Colonic mucosa (tissue), 4 donors: Measurements from ENCODE around the gene IMMP2L. TPM values are rescaled to one million over a fixed set of nuclear protein-coding genes. Genes with fewer than 3 reads are reported as not detected.
"Not testable (repeated sequence)": the region's sequence is repeated elsewhere in the genome, so short reads cannot be mapped to it uniquely, and the experiment has no call there.

Experiments
- DNase-seq: peaks from one replicate; pipeline ENCODE4 v3.0.0-alpha.2; 2020
- H3K27ac ChIP-seq: fragments of 200-600 bp; one replicate; pipeline ENCODE4 v1.8.0; 2021
- H3K27me3 ChIP-seq: fragments of 200-600 bp; one replicate; pipeline ENCODE4 v1.8.0; 2021
- H3K36me3 ChIP-seq: fragments of 200-600 bp; one replicate; pipeline ENCODE4 v1.8.0; 2021
- H3K4me1 ChIP-seq: fragments of 200-600 bp; one replicate; pipeline ENCODE4 v1.8.0; 2021; ENCODE audit warnings: mild to moderate bottlenecking
- H3K4me3 ChIP-seq: fragments of 200-600 bp; one replicate; pipeline ENCODE4 v1.8.0; 2021
- H3K9ac ChIP-seq, 2 donors: one replicate each; pipeline ENCODE4 v1.7.0; 2013; ENCODE audit warnings: control low read depth in 2 of 2, low read depth in 2 of 2, low read length in 2 of 2
- H3K9me3 ChIP-seq: fragments of 200-600 bp; one replicate; pipeline ENCODE4 v1.8.0; 2021
- intact Hi-C: fragments of 100-400 bp; cut with DNase I; formaldehyde crosslinking; loops from one replicate; pipeline ENCODE4 v1.14.1; 2022
- total RNA-seq, 2 donors: library from RNA; stranded (reverse); fragmentation: NEBNext Ultra II Directional in 1 of 2; extraction: Animal tissue kit (Norgen Biotek cat#: 25700) in 1 of 2; gene quantifications; one replicate each; pipeline ENCODE4 v1.2.1, GENCODE V29; 2021
- TF ChIP-seq, protein P1 (sequence below): fragments of 200-600 bp; IDR thresholded peaks from one replicate; pipeline ENCODE4 v1.8.0; 2022; ENCODE audit warnings: antibody characterized with exemption, mild to moderate bottlenecking
- donor health status: healthy.
- donor health status: DM: no; HTN: no; CAD: no.
- donor health status: DM: no; HTN: no; CAD: no.

Gene IMMP2L
- total RNA-seq, 2 donors from 2014 or later = 13.4 to 15.4 TPM

DNA sequence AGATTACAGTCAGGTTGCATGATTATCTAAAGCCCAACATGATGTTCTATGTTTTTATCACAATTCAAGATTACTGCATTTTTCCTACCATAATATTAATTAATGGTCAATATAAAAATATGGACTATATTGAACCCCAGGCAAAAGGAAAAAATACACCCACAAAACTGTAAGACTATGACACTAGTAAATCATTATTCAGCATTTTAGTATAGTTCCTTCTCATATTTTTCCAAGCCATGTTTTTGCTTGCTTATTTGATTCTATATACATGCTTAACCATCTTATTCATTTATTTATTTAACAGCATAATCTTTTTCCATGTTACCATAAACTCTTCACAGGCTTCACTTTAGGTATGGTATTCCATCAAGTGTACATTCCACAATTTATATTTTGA lies 101.6 kb downstream of the IMMP2L start:
- Histone ChIP-seq H3K4me3 (no peak overlapping the region), H3K4me1 (no peaks in the 10 kb centered on the region), H3K9me3 (no peaks in the 10 kb centered on the region), H3K9ac (no peak overlapping the region), H3K27me3 (no peaks in the 10 kb centered on the region), H3K36me3 (no peaks in the 10 kb centered on the region), H3K27ac (no peak overlapping the region)
- no peak for DNase-seq
- TF ChIP-seq, protein P1, sequence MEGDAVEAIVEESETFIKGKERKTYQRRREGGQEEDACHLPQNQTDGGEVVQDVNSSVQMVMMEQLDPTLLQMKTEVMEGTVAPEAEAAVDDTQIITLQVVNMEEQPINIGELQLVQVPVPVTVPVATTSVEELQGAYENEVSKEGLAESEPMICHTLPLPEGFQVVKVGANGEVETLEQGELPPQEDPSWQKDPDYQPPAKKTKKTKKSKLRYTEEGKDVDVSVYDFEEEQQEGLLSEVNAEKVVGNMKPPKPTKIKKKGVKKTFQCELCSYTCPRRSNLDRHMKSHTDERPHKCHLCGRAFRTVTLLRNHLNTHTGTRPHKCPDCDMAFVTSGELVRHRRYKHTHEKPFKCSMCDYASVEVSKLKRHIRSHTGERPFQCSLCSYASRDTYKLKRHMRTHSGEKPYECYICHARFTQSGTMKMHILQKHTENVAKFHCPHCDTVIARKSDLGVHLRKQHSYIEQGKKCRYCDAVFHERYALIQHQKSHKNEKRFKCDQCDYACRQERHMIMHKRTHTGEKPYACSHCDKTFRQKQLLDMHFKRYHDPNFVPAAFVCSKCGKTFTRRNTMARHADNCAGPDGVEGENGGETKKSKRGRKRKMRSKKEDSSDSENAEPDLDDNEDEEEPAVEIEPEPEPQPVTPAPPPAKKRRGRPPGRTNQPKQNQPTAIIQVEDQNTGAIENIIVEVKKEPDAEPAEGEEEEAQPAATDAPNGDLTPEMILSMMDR = no peak
- intact Hi-C loops = no loop called here

DNA sequence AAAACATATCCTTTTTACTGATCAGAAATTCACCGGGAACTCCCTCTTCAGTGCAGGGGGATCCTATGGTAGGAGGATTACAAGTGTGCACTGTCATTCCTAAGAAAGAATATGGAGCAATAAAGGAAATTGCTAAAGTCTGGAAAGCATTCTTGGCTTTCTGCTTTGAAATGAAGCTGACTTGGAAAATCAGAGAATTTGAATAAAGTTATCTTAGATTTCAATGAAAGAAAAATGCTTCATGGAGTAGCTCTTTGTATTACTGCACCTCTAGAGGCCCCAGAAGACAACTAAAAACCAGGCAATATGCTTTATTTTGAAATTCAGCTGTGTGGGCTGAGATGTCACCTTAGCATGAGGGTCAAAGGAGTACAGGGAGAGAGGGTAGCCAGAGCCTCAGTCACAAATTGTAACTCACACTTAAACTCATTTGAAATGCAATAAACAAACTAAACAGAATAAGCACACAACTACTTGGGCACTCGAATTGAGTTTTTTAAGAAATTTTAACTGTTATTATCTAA lies 102.5 kb downstream of the IMMP2L start:
- Histone ChIP-seq H3K36me3 (no peaks in the 10 kb centered on the region), H3K9ac (no peak overlapping the region), H3K27me3 (no peaks in the 10 kb centered on the region), H3K4me3 (no peak overlapping the region), H3K9me3 (no peaks in the 10 kb centered on the region), H3K4me1 (no peaks in the 10 kb centered on the region), H3K27ac (no peak overlapping the region)
- DNase-seq = no peak
- TF ChIP-seq, protein P1 = no peak
- intact Hi-C loops = no loop called here

DNA sequence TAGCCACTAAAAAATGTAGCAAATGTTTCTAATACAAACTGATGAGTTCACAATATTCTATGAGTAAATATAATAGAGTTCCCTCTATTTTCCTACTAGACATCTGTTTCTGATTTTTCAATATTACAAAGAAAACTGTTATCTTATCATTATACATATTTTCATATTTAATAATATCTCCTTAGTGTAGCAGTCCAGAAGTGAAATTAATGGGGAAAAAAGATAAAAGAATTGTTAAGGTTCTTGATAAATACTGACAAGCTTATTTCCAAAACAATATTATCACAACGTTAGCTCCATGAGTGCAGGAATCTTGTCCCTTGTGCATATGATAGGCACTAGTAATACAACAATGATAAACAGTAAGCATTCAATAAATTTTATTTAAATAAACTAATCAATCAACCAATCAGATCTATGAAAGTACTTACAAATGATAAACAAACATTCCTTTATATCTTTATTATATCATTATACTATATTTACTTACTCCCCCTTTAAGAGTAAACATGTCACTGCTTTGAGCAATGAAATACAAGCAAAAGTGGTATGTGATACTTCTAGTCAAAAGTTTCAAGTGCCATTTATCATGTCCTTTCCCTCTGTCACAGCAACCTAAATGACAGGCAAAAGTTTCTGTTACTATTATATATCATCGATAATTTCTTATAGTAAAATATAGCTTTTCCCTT lies 103.1 kb downstream of the IMMP2L start:
- no peaks in the 10 kb centered on the region for H3K36me3 ChIP-seq
- H3K9me3 ChIP-seq = no peaks in the 10 kb centered on the region
- TF ChIP-seq, protein P1 = no peak
- no peak overlapping the region for H3K4me3 ChIP-seq
- H3K4me1 ChIP-seq = no peaks in the 10 kb centered on the region
- intact Hi-C loops = no loop called here
- DNase-seq = no peak
- H3K9ac ChIP-seq = no peak overlapping the region
- no peaks in the 10 kb centered on the region for H3K27me3 ChIP-seq
- H3K27ac ChIP-seq = no peak overlapping the region

DNA sequence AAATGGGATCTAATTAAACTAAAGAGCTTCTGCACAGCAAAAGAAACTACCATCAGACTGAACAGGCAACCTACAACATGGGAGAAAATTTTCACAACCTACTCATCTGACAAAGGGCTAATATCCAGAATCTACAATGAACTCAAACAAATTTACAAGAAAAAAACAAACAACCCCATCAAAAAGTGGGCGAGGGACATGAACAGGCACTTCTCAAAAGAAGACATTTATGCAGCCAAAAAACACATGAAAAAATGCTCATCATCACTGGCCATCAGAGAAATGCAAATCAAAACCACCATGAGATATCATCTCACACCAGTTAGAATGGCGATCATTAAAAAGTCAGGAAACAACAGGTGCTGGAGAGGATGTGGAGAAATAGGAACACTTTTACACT lies 111.6 kb downstream of the IMMP2L start:
- H3K4me3 ChIP-seq, H3K36me3 ChIP-seq, intact Hi-C loops, H3K9ac ChIP-seq, H3K4me1 ChIP-seq, H3K27me3 ChIP-seq, H3K9me3 ChIP-seq, DNase-seq, H3K27ac ChIP-seq: not testable (repeated sequence)

DNA sequence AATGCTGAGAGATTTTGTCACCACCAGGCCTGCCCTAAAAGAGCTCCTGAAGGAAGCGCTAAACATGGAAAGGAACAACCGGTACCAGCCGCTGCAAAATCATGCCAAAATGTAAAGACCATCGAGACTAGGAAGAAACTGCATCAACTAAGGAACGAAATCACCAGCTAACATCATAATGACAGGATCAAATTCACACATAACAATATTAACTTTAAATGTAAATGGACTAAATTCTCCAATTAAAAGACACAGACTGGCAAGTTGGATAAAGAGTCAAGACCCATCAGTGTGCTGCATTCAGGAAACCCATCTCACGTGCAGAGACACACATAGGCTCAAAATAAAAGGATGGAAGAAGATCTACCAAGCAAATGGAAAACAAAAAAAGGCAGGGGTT lies 114.8 kb downstream of the IMMP2L start:
- H3K4me1 ChIP-seq = not testable (repeated sequence)

DNA sequence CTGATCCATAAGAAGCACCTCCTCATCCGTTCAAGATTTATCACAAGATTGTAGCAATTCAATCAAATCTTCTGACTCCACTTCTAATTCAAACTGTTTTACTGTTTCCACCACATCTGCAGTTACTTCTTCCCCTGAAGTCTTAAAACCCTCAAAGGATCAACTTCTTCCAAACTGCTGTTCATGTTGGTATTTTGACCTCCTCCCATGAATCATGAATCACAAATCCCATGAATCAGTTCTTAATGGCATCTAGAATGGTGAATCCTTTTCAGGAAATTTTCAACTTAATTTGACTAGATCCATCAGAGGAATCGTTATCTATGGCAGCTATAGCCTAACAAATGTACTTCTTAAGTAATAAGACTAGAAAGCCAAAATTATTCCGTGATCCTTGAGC lies 122.3 kb downstream of the IMMP2L start:
- no peak overlapping the region for H3K27ac ChIP-seq
- no peak overlapping the region for H3K9ac ChIP-seq
- no peaks in the 10 kb centered on the region for H3K36me3 ChIP-seq
- no peaks in the 10 kb centered on the region for H3K9me3 ChIP-seq
- H3K4me3 ChIP-seq = no peak overlapping the region
- H3K4me1 ChIP-seq = no peaks in the 10 kb centered on the region
- no peaks in the 10 kb centered on the region for H3K27me3 ChIP-seq
- DNase-seq = no peak
- intact Hi-C loops = no loop called here
- TF ChIP-seq, protein P1 = no peak

More for the DNA sequence above, 114.8 kb downstream of the IMMP2L start:
- intact Hi-C loops, H3K9me3 ChIP-seq, H3K4me3 ChIP-seq, DNase-seq, H3K36me3 ChIP-seq, H3K27ac ChIP-seq, H3K27me3 ChIP-seq, H3K9ac ChIP-seq: not testable (repeated sequence)
